ACC112 (cell line): ENCODE measurements around the gene MYL10.

ENCODE experiments used
- H2AFZ ChIP-seq: fragments of 200-600 bp; sonication (generic); one replicate; pipeline ENCODE4 v1.6.0; 2017; ENCODE audit warnings: antibody characterized with exemption, low read length; ENCODE audit not compliant: unreplicated experiment
- H3K27ac ChIP-seq: fragments of 200-600 bp; sonication (generic); 2 replicates; pipeline ENCODE4 v1.5.1; 2014; ENCODE audit warnings: low read depth, mild to moderate bottlenecking, antibody characterized with exemption, low read length, moderate library complexity
- H3K27me3 ChIP-seq: fragments of 200-600 bp; sonication (generic); 2 replicates; pipeline ENCODE4 v1.6.1; 2014; ENCODE audit warnings: mild to moderate bottlenecking, antibody characterized with exemption, low read length, moderate library complexity, mixed read lengths; ENCODE audit not compliant: insufficient read depth
- H3K36me3 ChIP-seq: fragments of 200-600 bp; sonication (generic); 2 replicates; pipeline ENCODE4 v1.6.1; 2016; ENCODE audit warnings: mild to moderate bottlenecking, antibody characterized with exemption, low read length, moderate library complexity, mixed read lengths; ENCODE audit not compliant: insufficient read depth
- H3K4me1 ChIP-seq: fragments of 200-600 bp; sonication (generic); one replicate; pipeline ENCODE4 v1.6.1; 2016; ENCODE audit warnings: low read length, mixed read lengths; ENCODE audit not compliant: insufficient read depth, unreplicated experiment, control insufficient read depth
- H3K4me3 ChIP-seq: fragments of 200-600 bp; sonication (generic); 2 replicates; pipeline ENCODE4 v1.5.1; 2014; ENCODE audit warnings: mild to moderate bottlenecking, low read depth, low read length
- H3K79me2 ChIP-seq: fragments of 200-600 bp; sonication (generic); one replicate; pipeline ENCODE4 v1.6.0; 2016; ENCODE audit warnings: low read length; ENCODE audit not compliant: control insufficient read depth, unreplicated experiment, insufficient read depth

MYL10 gene

GRCh38 chr7:101596898-101597297 is 32.2 kb downstream of the MYL10 start:
- no peak overlapping the region for H2AFZ ChIP-seq

DNA sequence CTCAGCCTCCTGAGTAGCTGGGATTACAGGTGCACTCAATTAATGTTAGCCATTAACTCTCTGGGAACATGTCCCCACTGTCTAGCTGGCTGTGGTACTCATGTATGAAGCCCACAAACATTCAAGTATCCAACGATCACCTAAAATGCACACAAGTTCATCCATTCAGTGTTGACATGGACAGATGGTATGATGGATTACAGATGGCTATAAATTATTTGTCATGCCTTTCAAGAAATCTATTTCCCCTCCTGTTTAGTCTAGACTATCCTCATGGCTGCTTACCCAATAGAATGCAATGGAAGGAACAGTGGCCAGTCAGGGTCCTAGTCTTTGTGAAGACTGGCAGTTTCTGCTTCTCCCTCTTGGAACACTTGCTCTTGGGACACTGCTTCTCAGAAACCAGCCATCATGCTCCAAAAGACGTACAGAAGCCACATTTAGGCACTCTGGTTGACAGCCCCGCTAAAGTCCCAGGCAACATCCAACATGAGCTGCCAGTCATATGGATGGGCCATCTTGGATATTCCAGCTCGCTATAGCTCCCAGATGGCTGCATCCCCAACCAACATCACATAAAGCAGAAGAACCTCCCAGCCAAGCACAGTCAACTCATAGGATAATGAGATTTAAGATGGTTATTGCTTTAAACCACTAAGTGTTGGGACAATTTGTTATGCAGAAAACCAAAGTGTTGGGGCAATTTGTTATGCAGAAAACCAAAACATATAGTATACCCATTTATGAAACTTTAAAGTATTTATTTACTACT is 33.1 kb downstream of the MYL10 start:
- no peaks in the 10 kb centered on the region for H3K79me2 ChIP-seq
- no peaks in the 10 kb centered on the region for H3K36me3 ChIP-seq
- no peak overlapping the region for H2AFZ ChIP-seq
- H3K4me3 ChIP-seq: no peak overlapping the region
- no peaks in the 10 kb centered on the region for H3K4me1 ChIP-seq
- peaks cover 23% of the 10 kb centered on the region for H3K27me3 ChIP-seq
- H3K27ac ChIP-seq: no peak overlapping the region

More at GRCh38 chr7:101596898-101597297, 32.2 kb downstream of the MYL10 start:
- Histone ChIP-seq H3K27me3 (peaks cover 23% of the 10 kb centered on the region), H3K36me3 (no peaks in the 10 kb centered on the region), H3K4me1 (no peaks in the 10 kb centered on the region), H3K79me2 (no peaks in the 10 kb centered on the region), H3K27ac (no peak overlapping the region), H3K4me3 (no peak overlapping the region)

- Histone ChIP-seq H3K4me1 (no peaks in the 10 kb centered on the region), H3K36me3 (no peaks in the 10 kb centered on the region), H3K79me2 (no peaks in the 10 kb centered on the region), H2AFZ (no peak overlapping the region), H3K27ac (no peak overlapping the region), H3K4me3 (no peak overlapping the region), H3K27me3 (peaks cover 23% of the 10 kb centered on the region)
Measured at GRCh38 chr7:101595246-101595645, 33.9 kb downstream of the MYL10 start.

DNA sequence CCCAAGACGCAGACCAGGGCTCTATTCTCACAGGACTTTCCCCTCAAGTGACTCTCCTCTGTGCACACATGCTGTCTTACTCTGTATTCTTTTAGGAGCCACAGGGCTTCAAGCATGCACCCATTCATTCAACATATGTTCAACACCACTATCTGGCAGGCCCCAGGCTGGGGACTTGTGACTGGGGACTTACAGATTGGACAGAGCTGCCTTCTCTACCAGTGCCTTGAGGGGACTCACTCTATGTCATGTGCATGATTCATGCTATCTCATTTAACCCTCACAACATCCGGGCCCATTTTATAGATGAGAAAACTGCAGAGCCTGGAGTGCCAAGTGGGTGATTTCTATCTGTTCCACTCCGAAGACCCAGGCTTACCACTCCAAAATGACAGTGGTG is 34.3 kb downstream of the MYL10 start:
- Histone ChIP-seq H3K79me2 (no peaks in the 10 kb centered on the region), H2AFZ (no peak overlapping the region), H3K27me3 (peaks cover 23% of the 10 kb centered on the region), H3K4me1 (no peaks in the 10 kb centered on the region), H3K4me3 (no peak overlapping the region), H3K27ac (no peak overlapping the region), H3K36me3 (no peaks in the 10 kb centered on the region)

DNA sequence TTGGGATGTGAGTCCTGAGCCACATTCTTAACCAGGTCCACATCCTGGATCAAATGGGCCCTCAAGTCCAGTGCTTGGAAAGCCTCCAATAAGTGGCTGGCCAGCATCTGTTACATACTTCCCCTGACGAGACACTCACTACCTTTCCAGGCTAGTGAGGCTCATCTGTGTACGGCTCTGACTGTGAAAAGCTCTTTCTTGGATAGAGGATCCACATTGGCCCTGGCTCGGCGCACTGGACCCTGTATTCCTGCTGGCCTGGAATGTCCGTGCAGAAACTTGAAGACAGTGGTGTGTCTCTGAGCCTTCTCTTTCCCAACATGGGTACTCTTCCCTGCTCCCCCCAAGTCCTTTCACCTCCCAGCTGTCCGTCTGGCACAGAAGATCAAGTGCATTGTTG is 35.5 kb downstream of the MYL10 start:
- no peak overlapping the region for H3K27ac ChIP-seq
- H2AFZ ChIP-seq: no peak overlapping the region
- no peaks in the 10 kb centered on the region for H3K79me2 ChIP-seq
- no peak overlapping the region for H3K4me3 ChIP-seq
- no peaks in the 10 kb centered on the region for H3K36me3 ChIP-seq
- no peaks in the 10 kb centered on the region for H3K4me1 ChIP-seq
- peaks cover 23% of the 10 kb centered on the region for H3K27me3 ChIP-seq

GRCh38 chr7:101591504-101591903 is 37.6 kb downstream of the MYL10 start:
- H3K4me1 ChIP-seq: no peaks in the 10 kb centered on the region
- H3K79me2 ChIP-seq: no peaks in the 10 kb centered on the region
- H3K4me3 ChIP-seq: no peak overlapping the region
- no peak overlapping the region for H2AFZ ChIP-seq
- no peaks in the 10 kb centered on the region for H3K36me3 ChIP-seq
- H3K27me3 ChIP-seq: peaks cover 19% of the 10 kb centered on the region
- H3K27ac ChIP-seq: no peak overlapping the region

- H3K4me1 ChIP-seq: no peaks in the 10 kb centered on the region
- H3K79me2 ChIP-seq: no peaks in the 10 kb centered on the region
- peaks cover 13% of the 10 kb centered on the region; the same call in 1 of the 2 replicates for H3K27me3 ChIP-seq
- H3K36me3 ChIP-seq: no peaks in the 10 kb centered on the region
- H2AFZ ChIP-seq: no peak overlapping the region
- H3K27ac ChIP-seq: no peak overlapping the region
- H3K4me3 ChIP-seq: no peak overlapping the region
Measured at GRCh38 chr7:101590663-101591435, 38.2 kb downstream of the MYL10 start.

DNA sequence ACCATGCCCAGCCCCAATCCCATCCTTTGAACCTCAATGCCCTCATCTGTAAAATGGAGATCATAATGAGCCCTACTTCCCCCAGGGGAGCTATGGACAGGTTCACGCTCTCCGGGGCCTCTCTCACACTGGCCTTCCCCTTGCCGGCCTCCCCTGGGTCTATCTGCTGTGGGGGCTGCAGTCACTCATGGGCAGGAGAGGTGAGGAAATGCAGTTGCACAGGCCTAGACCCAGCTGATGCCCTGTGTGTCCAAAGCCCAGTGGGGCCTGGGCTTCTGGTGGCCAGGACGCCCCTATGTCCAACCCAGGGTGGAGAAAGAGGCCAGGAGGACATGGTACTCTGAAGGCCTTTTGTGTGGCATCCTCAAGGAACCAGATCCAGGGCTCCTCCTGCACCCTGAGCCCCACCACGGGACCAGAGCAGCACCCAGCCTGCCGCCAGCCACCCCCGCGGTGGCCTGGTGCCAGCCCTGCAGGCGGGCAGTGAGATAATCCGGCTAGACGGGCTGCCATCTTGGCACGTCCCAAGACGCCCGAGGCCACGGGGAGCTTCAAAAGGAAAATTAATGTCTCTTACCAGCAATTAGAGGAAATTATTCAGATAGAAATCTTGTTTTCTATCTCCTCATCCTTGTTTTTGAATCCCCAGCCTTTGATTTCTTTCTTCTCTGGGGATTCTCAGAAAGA is 39.0 kb downstream of the MYL10 start:
- Histone ChIP-seq H3K4me1 (no peaks in the 10 kb centered on the region), H3K79me2 (no peaks in the 10 kb centered on the region), H3K4me3 (no peak overlapping the region), H3K27me3 (peaks cover 7% of the 10 kb centered on the region; the same call in 1 of the 2 replicates), H2AFZ (no peak overlapping the region), H3K36me3 (no peaks in the 10 kb centered on the region), H3K27ac (no peak overlapping the region)

DNA sequence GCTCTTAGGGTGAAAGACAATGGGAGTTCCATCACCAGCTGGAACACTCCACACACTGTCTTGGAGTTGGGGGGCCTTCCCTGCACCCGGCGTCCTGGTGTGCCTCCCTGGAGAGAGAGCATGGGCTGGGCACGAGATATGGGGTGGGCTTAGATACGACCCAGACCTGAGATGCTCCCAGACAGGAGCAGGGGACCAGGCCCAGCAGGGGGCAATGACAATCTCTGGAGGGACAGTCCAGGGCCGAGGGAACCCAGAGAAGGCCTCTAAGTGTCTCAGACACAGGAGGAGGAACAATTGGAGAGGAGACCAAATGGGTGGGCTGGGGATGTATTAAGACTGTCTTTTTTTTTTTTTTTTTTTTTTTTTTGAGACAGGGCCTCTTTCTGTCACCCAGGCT is 40.0 kb downstream of the MYL10 start:
- Histone ChIP-seq H3K79me2 (no peaks in the 10 kb centered on the region), H3K36me3 (no peaks in the 10 kb centered on the region), H3K27ac (no peak overlapping the region), H3K4me1 (no peaks in the 10 kb centered on the region), H3K27me3 (no peaks in the 10 kb centered on the region; the same call in 1 of the 2 replicates), H2AFZ (no peak overlapping the region), H3K4me3 (no peak overlapping the region)

GRCh38 chr7:101588131-101588935 is 40.8 kb downstream of the MYL10 start:
- H3K4me1 ChIP-seq: no peaks in the 10 kb centered on the region
- no peaks in the 10 kb centered on the region for H3K36me3 ChIP-seq
- peaks cover 2% of the 10 kb centered on the region; the same call in 1 of the 2 replicates for H3K27me3 ChIP-seq
- no peaks in the 10 kb centered on the region for H3K79me2 ChIP-seq
- no peak overlapping the region for H3K4me3 ChIP-seq
- H3K27ac ChIP-seq: no peak overlapping the region
- no peak overlapping the region for H2AFZ ChIP-seq
